Body of pancreas (tissue), 4 donors: ENCODE data around the gene SLC25A25. TPM values are rescaled to one million over a fixed set of nuclear protein-coding genes. Genes with fewer than 3 reads are reported as not detected.
"Not testable (repeated sequence)": the region's sequence is repeated elsewhere in the genome, so short reads cannot be mapped to it uniquely, and the experiment has no call there.

Source experiments
- ATAC-seq: fragments of 150-250 bp; one replicate; pipeline ENCODE4 v1.9.1; 2016
- DNase-seq, 4 donors: peaks; one replicate each; pipeline ENCODE4 v3.0.0-alpha.2; 2019
- H3K27ac ChIP-seq, 4 donors: fragments of 200-600 bp; sonication (generic); 1 replicate in 3 of 4; 2 replicates in 1 of 4; pipeline versions ENCODE4 v1.5.1 to v1.6.1; 2016 to 2019; ENCODE audit warnings: mild to moderate bottlenecking in 1 of 4, mixed read lengths in 1 of 4, moderate library complexity in 1 of 4
- H3K27me3 ChIP-seq, 2 donors: fragments of 200-600 bp; sonication (generic); one replicate each; pipeline ENCODE4 v1.6.0; 2016; ENCODE audit warnings: mild to moderate bottlenecking in 1 of 2
- H3K36me3 ChIP-seq, 2 donors: fragments of 200-600 bp; sonication (generic); replicated peaks in 1 of 2; 2 replicates each; pipeline ENCODE4 v1.5.1; 2016; ENCODE audit warnings: low read depth in 2 of 2; ENCODE audit not compliant: insufficient read depth in 1 of 2
- H3K4me1 ChIP-seq: fragments of 200-600 bp; sonication (generic); one replicate; pipeline ENCODE4 v1.6.0; 2016
- H3K4me3 ChIP-seq, 2 donors: fragments of 200-600 bp; sonication (generic); 1 replicate in 1 of 2; 2 replicates in 1 of 2; pipeline ENCODE4 v1.5.1; 2016 to 2019
- H3K9me3 ChIP-seq, 3 donors: fragments of 200-600 bp; sonication (generic); 1 replicate in 2 of 3; 2 replicates in 1 of 3; pipeline ENCODE4 v1.5.1; 2016
- CTCF ChIP-seq, 7 experiments: fragments of 450-650 bp in 4 of 7; fragments of 200-600 bp in 3 of 7; sonication (generic) in 3 of 7; IDR thresholded peaks; one replicate each; pipeline ENCODE4 v1.5.1; 2016 to 2019; ENCODE audit warnings: antibody characterized with exemption in 7 of 7
- POLR2A ChIP-seq, 3 donors: fragments of 450-650 bp; IDR thresholded peaks; one replicate each; pipeline ENCODE4 v1.6.1; 2016; ENCODE audit warnings: antibody characterized with exemption in 3 of 3, mild to moderate bottlenecking in 2 of 3
- WGBS, 2 donors: methylation state at CpG; one replicate each; pipeline ENCODE4 v1.1.5; 2017; 5-methylcytosine and 5-hydroxymethylcytosine counted together
- intact Hi-C: fragments of 100-400 bp; cut with DNase I; formaldehyde crosslinking; loops from one replicate; pipeline ENCODE4 v1.15.1; 2023
- total RNA-seq, 2 donors: library from RNA; depleted of rRNA; stranded (reverse); fragments of >200 nt; gene quantifications; one replicate each; pipeline ENCODE4 v1.1.0, GENCODE V29; 2016

The SLC25A25 gene
- total RNA-seq, 2 donors from 2014 or later = 31.4 to 36.6 TPM

GRCh38 chr9:128129976-128130590 is 62.1 kb downstream of the SLC25A25 start:
- peak; percentile 68 to 78 (median 72) for DNase-seq
- not testable (repeated sequence) for H3K27me3 ChIP-seq, H3K36me3 ChIP-seq, H3K27ac ChIP-seq, H3K4me3 ChIP-seq, ATAC-seq, H3K9me3 ChIP-seq
- H3K4me1 ChIP-seq = peaks cover 27% of the 10 kb centered on the region
- WGBS, 2 donors = 27 to 33% methylated on average over 8 to 9 of the region's 12 CpGs
- intact Hi-C loops = loop anchor here (10.0 kb wide), 1 partner anchor 185 kb away; no protein-coding TSS in a partner anchor
- peak in 5 of 7 experiments; percentile 19 to 47 (median 40) for TF ChIP-seq CTCF (IDR thresholded peaks at IDR 0.05)

GRCh38 chr9:128130651-128131050 is 62.6 kb downstream of the SLC25A25 start:
- H3K9me3 ChIP-seq, H3K27me3 ChIP-seq, H3K4me3 ChIP-seq, H3K27ac ChIP-seq, intact Hi-C loops, ATAC-seq, H3K36me3 ChIP-seq, DNase-seq: not testable (repeated sequence)
- H3K4me1 ChIP-seq = peaks cover 21% of the 10 kb centered on the region
- 52 to 54% methylated on average over 6 to 7 of the region's 7 CpGs for WGBS, 2 donors

- Histone ChIP-seq H3K4me1 (peaks cover 14% of the 10 kb centered on the region), H3K27ac (peak overlapping the region in 2 of 4 donors; percentile 24 to 52)
- H3K36me3 ChIP-seq, H3K27me3 ChIP-seq, ATAC-seq, H3K9me3 ChIP-seq, DNase-seq, H3K4me3 ChIP-seq, intact Hi-C loops: not testable (repeated sequence)
- 67 to 81% methylated on average over 8 of the region's 8 CpGs for WGBS, 2 donors
Observed at GRCh38 chr9:128131346-128131745, 63.3 kb downstream of the SLC25A25 start.

- peak in 1 of 4 donors; percentile 57 for DNase-seq
- H3K9me3 ChIP-seq, ATAC-seq, H3K4me1 ChIP-seq, H3K4me3 ChIP-seq, H3K36me3 ChIP-seq, H3K27me3 ChIP-seq, intact Hi-C loops: not testable (repeated sequence)
- H3K27ac ChIP-seq = peak overlapping the region in 2 of 4 donors; percentile 24 to 52
- WGBS, 2 donors = 26 to 38% methylated on average over 2 to 8 of the region's 8 CpGs
Observed at GRCh38 chr9:128132139-128132538, 64.1 kb downstream of the SLC25A25 start.

GRCh38 chr9:128135561-128135960 is 67.5 kb downstream of the SLC25A25 start:
- H3K36me3 ChIP-seq, DNase-seq, H3K4me3 ChIP-seq, ATAC-seq, H3K9me3 ChIP-seq, H3K27ac ChIP-seq, H3K27me3 ChIP-seq, intact Hi-C loops, H3K4me1 ChIP-seq: not testable (repeated sequence)
- WGBS, 2 donors = 80 to 81% methylated on average over 7 to 8 of the region's 8 CpGs

- Histone ChIP-seq H3K27ac (no peak overlapping the region), H3K4me3 (no peak overlapping the region), H3K36me3 (no peaks in the 10 kb centered on the region), H3K4me1 (no peaks in the 10 kb centered on the region), H3K27me3 (no peaks in the 10 kb centered on the region), H3K9me3 (no peaks in the 10 kb centered on the region)
- TF ChIP-seq CTCF (IDR thresholded peaks at IDR 0.05) (no peak), POLR2A (IDR thresholded peaks at IDR 0.05) (no peak)
- intact Hi-C loops = no loop called here
- WGBS, 2 donors = 87 to 90% methylated on average over 18 of the region's 18 CpGs
- DNase-seq = no peak
- no peak for ATAC-seq
Observed at GRCh38 chr9:128136816-128137793, 69.1 kb downstream of the SLC25A25 start.
